Tibial artery (tissue), 4 donors: Measurements from ENCODE around the gene EIF4E3.

ENCODE experiments used
- DNase-seq, 2 donors: peaks; one replicate each; pipeline ENCODE4 v3.0.0-alpha.2; 2019
- H3K27ac ChIP-seq, 2 donors: fragments of 200-600 bp; sonication (generic) in 1 of 2; 1 replicate in 1 of 2; 2 replicates in 1 of 2; pipeline ENCODE4 v1.5.1; 2018 to 2019; ENCODE audit warnings: mild to moderate bottlenecking in 1 of 2
- H3K27me3 ChIP-seq, 2 donors: fragments of 200-600 bp; sonication (generic) in 1 of 2; one replicate each; pipeline versions ENCODE4 v1.5.1 to v1.6.0; 2016 to 2019
- H3K36me3 ChIP-seq, 3 donors: fragments of 200-600 bp; sonication (generic) in 2 of 3; one replicate each; pipeline ENCODE4 v1.5.1; 2016 to 2019; ENCODE audit warnings: mild to moderate bottlenecking in 2 of 3
- H3K4me1 ChIP-seq, 4 donors: fragments of 200-600 bp; sonication (generic) in 2 of 4; 1 replicate in 3 of 4; 2 replicates in 1 of 4; pipeline ENCODE4 v1.5.1; 2016 to 2019
- H3K4me3 ChIP-seq, 2 donors: fragments of 200-600 bp; sonication (generic) in 1 of 2; 1 replicate in 1 of 2; 2 replicates in 1 of 2; pipeline ENCODE4 v1.5.1; 2018 to 2019; ENCODE audit warnings: mild to moderate bottlenecking in 2 of 2
- H3K9me3 ChIP-seq, 3 donors: fragments of 200-600 bp; sonication (generic) in 1 of 3; one replicate each; pipeline ENCODE4 v1.5.1; 2016 to 2019
- intact Hi-C: fragments of 100-400 bp; cut with DNase I; formaldehyde crosslinking; loops from one replicate; pipeline ENCODE4 v1.15.0; 2023; ENCODE audit warnings: low total_unique reads
- TF ChIP-seq, protein P1 (sequence below), 2 experiments: fragments of 200-600 bp in 1 of 2; fragments of 450-650 bp in 1 of 2; IDR thresholded peaks; one replicate each; pipeline ENCODE4 v1.5.1; 2017 to 2019; ENCODE audit warnings: antibody characterized with exemption in 2 of 2, mild to moderate bottlenecking in 1 of 2, moderate library complexity in 1 of 2

The EIF4E3 gene

DNA sequence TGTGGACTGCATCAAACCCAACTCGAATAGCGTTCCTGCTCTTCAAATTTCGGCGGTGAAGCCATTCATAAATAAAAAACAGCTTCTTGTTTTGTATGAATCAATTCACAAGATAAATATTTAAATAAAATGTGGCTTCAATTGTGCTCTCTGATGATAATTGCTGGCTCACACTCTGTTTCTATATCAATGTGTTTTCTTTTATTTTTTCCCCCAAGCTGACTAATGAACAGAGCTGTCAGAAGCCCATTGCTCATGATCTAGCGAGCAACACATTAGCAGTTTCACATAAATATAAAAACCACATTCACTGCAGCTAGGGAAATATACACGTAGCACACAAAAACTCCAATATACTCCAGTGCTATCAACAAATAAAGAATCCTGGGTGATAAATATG is 96.7 kb downstream of the EIF4E3 start:
- H3K4me1 ChIP-seq = no peaks in the 10 kb centered on the region
- H3K4me3 ChIP-seq = no peak overlapping the region
- TF ChIP-seq, protein P1, sequence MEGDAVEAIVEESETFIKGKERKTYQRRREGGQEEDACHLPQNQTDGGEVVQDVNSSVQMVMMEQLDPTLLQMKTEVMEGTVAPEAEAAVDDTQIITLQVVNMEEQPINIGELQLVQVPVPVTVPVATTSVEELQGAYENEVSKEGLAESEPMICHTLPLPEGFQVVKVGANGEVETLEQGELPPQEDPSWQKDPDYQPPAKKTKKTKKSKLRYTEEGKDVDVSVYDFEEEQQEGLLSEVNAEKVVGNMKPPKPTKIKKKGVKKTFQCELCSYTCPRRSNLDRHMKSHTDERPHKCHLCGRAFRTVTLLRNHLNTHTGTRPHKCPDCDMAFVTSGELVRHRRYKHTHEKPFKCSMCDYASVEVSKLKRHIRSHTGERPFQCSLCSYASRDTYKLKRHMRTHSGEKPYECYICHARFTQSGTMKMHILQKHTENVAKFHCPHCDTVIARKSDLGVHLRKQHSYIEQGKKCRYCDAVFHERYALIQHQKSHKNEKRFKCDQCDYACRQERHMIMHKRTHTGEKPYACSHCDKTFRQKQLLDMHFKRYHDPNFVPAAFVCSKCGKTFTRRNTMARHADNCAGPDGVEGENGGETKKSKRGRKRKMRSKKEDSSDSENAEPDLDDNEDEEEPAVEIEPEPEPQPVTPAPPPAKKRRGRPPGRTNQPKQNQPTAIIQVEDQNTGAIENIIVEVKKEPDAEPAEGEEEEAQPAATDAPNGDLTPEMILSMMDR (IDR thresholded peaks at IDR 0.05) = no peak
- H3K36me3 ChIP-seq = no peaks in the 10 kb centered on the region
- intact Hi-C loops = no loop called here
- H3K27ac ChIP-seq = no peak overlapping the region
- H3K27me3 ChIP-seq = no peaks in the 10 kb centered on the region
- no peaks in the 10 kb centered on the region for H3K9me3 ChIP-seq
- DNase-seq = no peak

DNA sequence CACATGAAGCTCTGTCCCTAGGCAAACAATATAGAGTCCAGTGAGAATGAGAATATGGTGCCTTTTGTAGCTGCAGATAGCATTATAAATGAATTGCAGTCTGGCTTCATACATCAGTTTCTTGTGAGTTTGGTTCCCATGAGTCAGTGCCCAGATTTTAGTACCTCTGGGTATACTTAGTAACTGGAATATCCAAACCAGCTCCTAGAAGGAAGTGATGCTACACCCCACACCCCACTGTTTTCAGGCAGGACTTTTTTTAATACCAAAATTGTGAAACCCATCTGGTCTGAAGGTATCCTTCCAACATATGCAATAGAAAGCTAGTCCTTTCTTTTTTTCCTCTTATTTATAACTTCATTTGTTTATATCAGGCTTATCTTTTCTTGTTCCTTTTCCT is 99.5 kb downstream of the EIF4E3 start:
- Histone ChIP-seq H3K4me1 (no peaks in the 10 kb centered on the region), H3K36me3 (no peaks in the 10 kb centered on the region), H3K27ac (no peak overlapping the region), H3K4me3 (no peak overlapping the region), H3K27me3 (no peaks in the 10 kb centered on the region), H3K9me3 (no peaks in the 10 kb centered on the region)
- intact Hi-C loops = no loop called here
- TF ChIP-seq, protein P1 (IDR thresholded peaks at IDR 0.05) = no peak
- DNase-seq = no peak
